ENCODE measurements around the gene GEN1.

Gene GEN1

DNA sequence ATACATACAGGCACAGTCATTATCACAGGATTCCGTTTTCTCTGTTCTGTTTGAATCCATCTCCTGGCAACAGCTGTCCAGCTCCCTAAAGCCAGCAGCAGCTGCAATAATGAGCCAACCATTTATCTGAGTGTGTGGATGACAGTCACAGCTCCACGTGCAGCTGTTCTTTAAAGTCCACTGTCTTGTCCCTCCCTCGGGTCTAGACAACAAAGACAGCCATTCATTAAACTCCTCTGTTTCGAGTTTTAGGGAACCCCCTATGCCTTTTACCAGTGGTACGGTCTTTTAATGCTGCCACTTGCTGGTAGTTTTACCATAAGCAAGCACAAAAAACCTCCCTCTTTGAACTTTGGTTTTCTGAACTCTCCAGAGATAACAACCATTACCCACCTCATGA, 46.3 kb downstream of the GEN1 start:
- FAIRE-seq: no peak
- TF ChIP-seq POLR2AphosphoS5 (IDR thresholded peaks at IDR 0.05; ENCODE audit: low read depth, low read length) (no peak), TAF1 (IDR thresholded peaks at IDR 0.05; ENCODE audit: borderline replicate concordance, low read depth, low read length) (no peak), POLR2A (IDR thresholded peaks at IDR 0.05; ENCODE audit: low read depth, low read length) (no peak)

GRCh38 chr2:17800693-17801458, 46.9 kb downstream of the GEN1 start:
- no peak for TF ChIP-seq TAF1 (IDR thresholded peaks at IDR 0.05; ENCODE audit: borderline replicate concordance, low read depth, low read length)
- no peak for TF ChIP-seq POLR2AphosphoS5 (IDR thresholded peaks at IDR 0.05; ENCODE audit: low read depth, low read length)
- no peak for TF ChIP-seq POLR2A (IDR thresholded peaks at IDR 0.05; ENCODE audit: low read depth, low read length)
- DNase-seq (ENCODE audit: insufficient read length): no peak
- no peak for FAIRE-seq

More for the DNA sequence above, 46.3 kb downstream of the GEN1 start:
- DNase-seq (ENCODE audit: insufficient read length): no peak

- DNase-seq (ENCODE audit: insufficient read length): no peak
- TF ChIP-seq POLR2AphosphoS5 (IDR thresholded peaks at IDR 0.05; ENCODE audit: low read depth, low read length) (no peak), POLR2A (IDR thresholded peaks at IDR 0.05; ENCODE audit: low read depth, low read length) (no peak), TAF1 (IDR thresholded peaks at IDR 0.05; ENCODE audit: borderline replicate concordance, low read depth, low read length) (no peak)
- FAIRE-seq: no peak
Measured at GRCh38 chr2:17803497-17803896, 49.6 kb downstream of the GEN1 start.

DNA sequence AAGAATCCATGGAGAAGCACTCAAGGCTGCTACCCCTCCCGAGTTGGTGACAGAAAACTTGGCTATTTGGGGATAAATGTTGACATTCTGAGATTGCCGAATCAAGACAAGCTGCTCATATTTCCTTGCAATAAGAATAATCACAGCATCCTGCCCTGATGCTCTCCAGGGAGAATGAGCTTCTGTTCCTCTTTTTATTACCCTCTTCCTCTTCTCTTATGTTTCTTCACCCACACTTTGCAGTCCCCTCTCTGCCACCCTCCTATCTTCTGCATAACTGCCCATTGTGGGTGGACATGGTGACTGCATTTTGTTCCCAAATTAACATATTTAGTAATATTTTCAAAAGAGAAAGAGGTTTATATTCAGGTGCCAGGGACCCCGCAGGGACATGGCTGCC, 50.4 kb downstream of the GEN1 start:
- TF ChIP-seq POLR2AphosphoS5 (IDR thresholded peaks at IDR 0.05; ENCODE audit: low read depth, low read length) (no peak), POLR2A (IDR thresholded peaks at IDR 0.05; ENCODE audit: low read depth, low read length) (no peak), TAF1 (IDR thresholded peaks at IDR 0.05; ENCODE audit: borderline replicate concordance, low read depth, low read length) (no peak)
- no peak for DNase-seq (ENCODE audit: insufficient read length)
- FAIRE-seq: peak; percentile 71

- DNase-seq (ENCODE audit: insufficient read length) (no peak), FAIRE-seq (no peak)
- no peak for TF ChIP-seq TAF1 (IDR thresholded peaks at IDR 0.05; ENCODE audit: borderline replicate concordance, low read depth, low read length)
Measured at GRCh38 chr2:17805166-17805565, 51.2 kb downstream of the GEN1 start.

GRCh38 chr2:17805717-17806363, 51.9 kb downstream of the GEN1 start:
- DNase-seq (ENCODE audit: insufficient read length) (no peak), FAIRE-seq (no peak)
- TF ChIP-seq POLR2AphosphoS5 (IDR thresholded peaks at IDR 0.05; ENCODE audit: low read depth, low read length) (no peak), TAF1 (IDR thresholded peaks at IDR 0.05; ENCODE audit: borderline replicate concordance, low read depth, low read length) (no peak)

DNA sequence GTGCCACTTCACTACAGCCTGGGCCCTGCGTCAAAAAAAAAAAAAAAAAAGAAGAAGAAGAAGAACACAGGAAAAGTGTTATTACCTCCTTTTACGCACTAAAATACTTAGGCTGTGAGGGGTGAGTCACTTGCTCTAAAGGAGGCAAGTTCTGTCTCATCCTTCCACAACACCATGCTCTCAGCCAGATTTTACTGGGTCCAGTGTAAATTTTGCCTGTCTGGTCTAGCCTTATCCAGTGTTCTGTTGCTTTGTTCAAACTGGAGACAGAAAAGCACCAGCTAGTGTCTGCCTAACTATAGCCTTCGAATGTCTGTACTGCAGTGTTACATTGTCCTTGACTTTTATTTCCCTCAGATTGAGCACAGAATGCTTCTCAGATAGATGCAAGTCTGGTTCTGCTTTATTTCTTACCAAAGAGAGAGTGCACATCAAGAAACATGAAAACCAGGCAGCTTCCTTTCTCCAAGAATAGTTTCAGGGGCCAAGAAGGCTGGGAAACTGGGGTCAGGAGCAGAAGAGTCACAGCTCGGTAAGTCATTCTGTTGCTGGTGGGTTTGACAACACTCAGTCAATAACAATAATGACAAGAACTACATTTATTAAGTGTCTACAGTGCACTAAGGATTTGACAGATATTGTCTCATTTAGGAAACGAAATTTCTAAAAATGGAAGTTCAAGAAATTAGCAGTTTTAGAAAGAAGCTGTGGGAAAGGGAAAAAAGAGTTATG, 59.2 kb downstream of the GEN1 start:
- peak; percentile 73 for FAIRE-seq
- DNase-seq (ENCODE audit: insufficient read length): no peak
- TF ChIP-seq POLR2A (IDR thresholded peaks at IDR 0.05; ENCODE audit: low read depth, low read length) (no peak), POLR2AphosphoS5 (IDR thresholded peaks at IDR 0.05; ENCODE audit: low read depth, low read length) (no peak), TAF1 (IDR thresholded peaks at IDR 0.05; ENCODE audit: borderline replicate concordance, low read depth, low read length) (no peak)

GRCh38 chr2:17813742-17814473, 60.0 kb downstream of the GEN1 start:
- peak; percentile 50 for DNase-seq (ENCODE audit: insufficient read length)
- TF ChIP-seq TAF1 (IDR thresholded peaks at IDR 0.05; ENCODE audit: borderline replicate concordance, low read depth, low read length): no peak
- 0 out of 2 replicates have a peak, but pooled peaks have one; percentile 8 for TF ChIP-seq POLR2A (IDR thresholded peaks at IDR 0.05; ENCODE audit: low read depth, low read length)
- peak; percentile 89 for FAIRE-seq

- FAIRE-seq (no peak), DNase-seq (ENCODE audit: insufficient read length) (no peak)
- no peak for TF ChIP-seq POLR2AphosphoS5 (IDR thresholded peaks at IDR 0.05; ENCODE audit: low read depth, low read length)
- no peak for TF ChIP-seq TAF1 (IDR thresholded peaks at IDR 0.05; ENCODE audit: borderline replicate concordance, low read depth, low read length)
- TF ChIP-seq POLR2A (IDR thresholded peaks at IDR 0.05; ENCODE audit: low read depth, low read length): no peak
Measured at GRCh38 chr2:17814601-17815000, 60.7 kb downstream of the GEN1 start.

GRCh38 chr2:17815468-17816184, 61.7 kb downstream of the GEN1 start:
- DNase-seq (ENCODE audit: insufficient read length) (no peak), FAIRE-seq (peak; percentile 82)
- TF ChIP-seq POLR2AphosphoS5 (IDR thresholded peaks at IDR 0.05; ENCODE audit: low read depth, low read length) (no peak), TAF1 (IDR thresholded peaks at IDR 0.05; ENCODE audit: borderline replicate concordance, low read depth, low read length) (no peak), POLR2A (IDR thresholded peaks at IDR 0.05; ENCODE audit: low read depth, low read length) (no peak)

All from GM12892 (cell line).